NCI-H2227 (cell line): ENCODE measurements around the gene OTUD7B.
"Not testable (repeated sequence)": the region's sequence is repeated elsewhere in the genome, so short reads cannot be mapped to it uniquely, and the experiment has no call there.

Experiments
- DNase-seq: peaks from one replicate; lab custom pipeline; 2025; ENCODE audit not compliant: unreplicated experiment; lab: John Stamatoyannopoulos, UW

OTUD7B gene

DNA sequence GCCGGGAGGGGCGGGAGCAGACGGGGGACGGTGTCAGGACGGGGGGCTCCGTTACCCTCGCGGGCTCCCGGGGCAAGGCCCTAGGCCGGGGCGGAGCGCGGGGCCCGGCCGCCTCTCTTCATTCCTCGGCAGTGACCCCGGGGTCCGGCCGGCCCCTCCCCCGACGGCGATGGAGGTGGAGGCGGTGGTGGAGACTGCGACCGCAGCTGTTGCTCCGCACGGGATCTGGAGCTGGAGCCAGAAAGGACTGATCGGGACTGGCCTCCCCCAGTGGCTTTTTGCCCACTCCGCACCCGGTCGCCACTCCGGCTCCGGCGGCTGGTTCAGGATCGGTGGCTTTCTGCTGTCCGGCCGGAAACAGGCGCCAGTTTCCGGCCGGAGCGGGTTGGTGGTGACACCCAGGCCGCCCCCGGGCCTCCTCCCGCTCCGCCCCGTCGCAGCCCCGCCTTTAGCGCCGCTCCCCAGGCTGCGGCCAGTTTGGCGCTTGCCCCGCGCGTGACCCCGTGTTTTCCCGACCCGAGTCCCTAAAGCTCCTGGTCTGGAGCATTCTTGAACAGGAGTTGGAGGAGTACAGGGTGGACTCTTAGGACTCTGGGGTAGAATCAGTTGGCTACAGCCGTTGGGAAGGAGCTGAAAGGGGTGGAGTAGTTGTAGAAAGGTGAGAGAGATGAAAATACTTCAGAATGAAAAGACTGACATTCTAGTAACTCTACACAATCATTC is at the start of gene OTUD7B:
Gene OTUD7B, minus strand, starts transcription at position 334 of the 723 bp plus-strand sequence. CDS start 33,216 bp downstream, outside the sequence.
- DNase-seq: peak; percentile 93

- DNase-seq: no peak
Measured at GRCh38 chr1:150060260-150060659, 49.7 kb upstream of the OTUD7B start.

GRCh38 chr1:150056407-150056806 is 45.9 kb upstream of the OTUD7B start:
- DNase-seq: no peak

DNA sequence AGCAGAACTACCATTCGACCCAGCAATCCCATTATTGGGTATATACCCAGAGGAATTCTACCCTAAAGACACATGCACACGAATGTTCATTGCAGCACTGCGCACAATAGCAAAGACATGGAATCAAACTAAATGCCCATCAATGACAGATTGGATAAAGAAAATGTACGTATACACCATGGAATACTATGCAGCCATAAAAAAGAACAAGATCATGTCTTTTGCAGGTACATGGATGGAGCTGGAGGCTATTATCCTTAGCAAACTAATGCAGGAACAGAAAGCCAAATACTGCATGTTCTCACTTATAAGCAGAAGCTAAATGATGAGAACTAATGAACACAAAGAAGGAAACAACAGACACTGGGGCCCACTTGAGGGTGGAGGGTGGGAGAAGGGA is 45.0 kb upstream of the OTUD7B start:
- DNase-seq: not testable (repeated sequence)

DNA sequence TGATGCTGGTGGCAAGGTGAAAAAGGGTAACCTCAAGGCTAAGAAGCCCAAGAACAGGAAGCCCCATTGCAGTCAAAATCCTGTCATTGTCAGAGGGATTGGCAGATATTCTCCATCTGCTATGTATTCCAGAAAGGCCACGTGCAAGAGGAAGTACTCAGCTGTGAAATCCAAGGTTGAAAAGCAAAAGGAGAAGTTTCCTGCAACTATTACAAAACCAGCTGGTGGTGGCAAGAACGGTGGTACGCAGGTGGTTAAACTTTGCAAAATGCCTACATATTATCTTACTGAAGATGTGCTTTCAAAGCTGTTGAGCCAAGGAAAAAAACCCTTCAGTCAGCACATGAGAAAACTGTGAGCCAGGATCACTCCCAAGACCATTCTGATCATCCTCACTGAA is 43.4 kb upstream of the OTUD7B start:
- DNase-seq: no peak

GRCh38 chr1:150051905-150052412 is 41.4 kb upstream of the OTUD7B start:
- not testable (repeated sequence) for DNase-seq

DNA sequence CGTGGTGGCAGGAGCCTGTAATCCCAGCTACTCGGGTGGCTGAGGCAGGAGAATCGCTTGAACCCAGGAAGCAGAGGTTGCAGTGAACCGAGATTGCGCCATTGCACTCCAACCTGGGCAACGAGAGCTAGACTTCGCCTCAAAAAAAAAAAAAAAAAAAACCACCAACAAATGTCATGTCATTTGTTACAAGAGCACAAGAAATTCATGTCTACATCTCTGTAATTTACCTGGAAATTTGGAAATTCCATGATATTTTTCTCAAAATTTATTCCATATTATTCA is 40.5 kb upstream of the OTUD7B start:
- DNase-seq: no peak

DNA sequence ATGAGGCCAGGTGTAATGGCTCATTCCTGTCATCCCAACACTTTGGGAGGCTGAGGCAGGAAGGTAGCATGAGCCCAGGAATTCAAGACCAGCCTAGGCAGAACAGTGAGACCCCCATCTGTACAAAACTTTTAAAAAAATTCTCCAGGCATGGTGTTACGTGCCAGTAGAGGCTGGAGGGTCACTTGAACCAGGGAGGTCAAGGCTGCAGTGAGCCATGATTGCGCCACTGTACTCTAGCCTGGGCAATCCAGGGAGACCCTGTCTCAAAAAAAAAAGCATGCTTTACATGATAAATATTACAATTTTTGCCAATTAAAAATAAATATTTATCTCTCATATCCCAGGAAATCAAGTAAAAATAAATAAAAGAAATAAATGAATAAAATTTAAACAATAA is 39.4 kb upstream of the OTUD7B start:
- DNase-seq: no peak

GRCh38 chr1:150034336-150034735 is 23.8 kb upstream of the OTUD7B start:
- DNase-seq: no peak

DNA sequence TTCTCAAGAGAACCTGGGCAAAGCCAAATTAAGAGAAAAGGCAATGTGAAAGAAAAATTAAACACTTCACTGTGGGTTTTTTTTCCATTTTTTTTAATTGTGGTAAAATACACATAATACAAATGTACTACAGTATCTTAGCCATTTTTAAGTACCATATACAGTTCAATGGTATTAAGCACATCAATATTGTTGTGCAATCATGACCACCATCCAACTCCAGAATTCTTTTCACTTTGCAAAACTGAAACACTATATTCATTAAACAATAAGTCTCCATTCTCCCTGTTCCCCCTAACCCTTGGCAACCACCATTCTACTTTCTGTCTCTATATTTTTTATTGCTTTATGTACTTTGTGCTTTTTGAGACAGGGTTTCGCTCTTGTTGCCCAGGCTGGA is 17.8 kb upstream of the OTUD7B start:
- DNase-seq: no peak

DNA sequence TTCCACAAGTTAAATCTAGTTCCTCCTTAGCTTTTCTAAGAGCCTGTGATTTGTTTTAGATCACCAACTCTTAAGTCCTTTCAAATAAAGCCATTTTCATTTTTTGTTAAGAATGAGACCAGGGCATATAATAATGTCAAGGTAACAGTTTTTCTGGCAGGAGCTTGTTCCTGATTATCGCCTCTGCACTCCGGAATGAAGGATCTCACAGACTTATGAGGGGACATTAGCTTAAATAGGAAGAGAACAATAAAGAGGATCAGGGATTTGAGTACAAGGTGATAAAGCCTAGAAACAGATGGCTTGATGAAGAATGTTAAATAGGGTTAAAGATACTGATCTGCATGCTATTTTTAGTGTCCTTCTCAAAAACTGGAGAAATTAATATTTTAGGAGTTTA is 13.6 kb upstream of the OTUD7B start:
- DNase-seq: no peak

DNA sequence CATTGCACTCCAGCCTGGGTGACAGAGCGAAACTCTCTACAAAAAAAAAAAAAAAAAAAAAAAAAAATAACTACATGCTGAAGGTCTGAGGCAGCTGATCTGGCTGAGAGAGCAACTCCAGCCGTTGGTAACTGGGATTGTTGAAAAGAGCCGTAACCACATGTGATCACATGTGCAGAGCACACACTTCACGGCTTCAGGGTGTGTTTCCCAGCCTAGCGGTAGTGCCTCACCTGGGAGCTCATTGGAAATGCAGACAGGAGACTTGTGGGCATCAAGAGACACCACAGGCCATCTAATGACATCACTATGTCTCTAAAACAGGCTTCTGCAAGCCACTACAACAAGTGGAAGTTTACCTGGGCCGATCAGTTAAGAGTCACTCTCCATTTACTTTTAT is 11.8 kb upstream of the OTUD7B start:
- peak; percentile 13 for DNase-seq

DNA sequence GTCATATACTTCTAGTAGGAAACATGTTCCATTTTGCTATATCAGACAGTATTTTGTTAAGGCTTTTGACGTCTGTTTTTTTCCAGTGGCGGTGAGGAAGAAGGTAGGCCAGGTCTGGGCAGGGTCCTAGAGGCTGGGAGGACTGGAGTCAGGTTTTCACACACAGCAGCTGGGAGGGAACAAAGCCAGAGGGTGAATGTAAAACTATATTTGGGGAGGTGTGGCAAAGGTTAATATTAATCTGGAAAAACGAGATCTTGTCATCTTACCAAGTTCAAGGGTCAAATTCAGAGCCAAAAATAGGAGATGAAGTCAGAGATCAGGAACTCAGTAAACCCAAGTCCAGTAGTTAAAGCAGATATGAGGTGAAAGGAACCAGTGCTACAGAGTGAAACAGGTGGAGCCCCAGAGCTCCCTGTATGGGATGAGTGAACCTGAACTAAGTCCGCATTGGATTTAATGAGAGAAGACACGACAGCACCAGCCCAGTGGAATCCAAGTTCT is 10.7 kb upstream of the OTUD7B start:
- DNase-seq: no peak

DNA sequence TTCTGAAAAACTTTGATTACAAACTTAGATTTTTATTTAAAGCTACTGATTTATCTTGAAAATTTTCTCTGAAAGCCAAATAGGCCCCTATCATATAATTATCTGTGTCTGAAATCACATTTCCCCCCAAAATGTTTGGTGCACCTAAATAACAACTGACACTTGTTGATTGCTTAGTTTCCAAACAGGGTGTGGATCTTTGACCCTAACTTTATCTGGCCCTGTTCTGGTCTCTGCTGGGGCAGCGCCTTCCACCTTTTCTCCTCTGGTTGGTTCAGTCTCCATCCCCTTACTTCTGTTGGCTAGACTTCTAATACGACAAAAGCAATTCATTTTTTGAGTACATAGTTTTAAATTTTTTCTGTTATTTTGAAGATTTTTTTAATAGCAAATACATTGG is 10.2 kb upstream of the OTUD7B start:
- no peak for DNase-seq

GRCh38 chr1:150018165-150018564 is 7.6 kb upstream of the OTUD7B start:
- DNase-seq: no peak

- no peak for DNase-seq
Measured at GRCh38 chr1:150017206-150017750, 6.8 kb upstream of the OTUD7B start.

DNA sequence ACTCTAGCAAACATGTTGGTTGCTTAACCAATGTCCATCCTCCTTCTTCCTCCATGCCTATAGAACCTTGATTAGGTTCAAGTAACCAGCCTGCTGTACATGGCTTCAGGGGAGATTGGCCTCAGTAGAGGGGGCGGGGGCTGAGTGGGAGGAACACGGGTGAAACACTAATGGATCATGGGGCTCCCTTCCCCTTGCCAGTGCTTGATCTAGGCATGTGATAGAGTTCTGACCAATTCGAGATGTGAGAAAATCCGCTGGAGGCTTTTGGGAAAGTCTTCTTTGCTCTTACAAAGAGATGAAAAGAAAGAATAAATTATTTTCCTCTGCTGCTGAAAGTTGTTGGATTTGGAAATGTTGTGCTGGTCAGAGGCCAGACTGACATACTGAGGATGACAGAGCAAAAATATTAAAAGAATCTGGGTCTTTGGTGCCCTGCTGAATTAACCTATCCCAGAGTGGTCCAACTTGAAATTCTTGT is 5.2 kb upstream of the OTUD7B start:
- DNase-seq: no peak

DNA sequence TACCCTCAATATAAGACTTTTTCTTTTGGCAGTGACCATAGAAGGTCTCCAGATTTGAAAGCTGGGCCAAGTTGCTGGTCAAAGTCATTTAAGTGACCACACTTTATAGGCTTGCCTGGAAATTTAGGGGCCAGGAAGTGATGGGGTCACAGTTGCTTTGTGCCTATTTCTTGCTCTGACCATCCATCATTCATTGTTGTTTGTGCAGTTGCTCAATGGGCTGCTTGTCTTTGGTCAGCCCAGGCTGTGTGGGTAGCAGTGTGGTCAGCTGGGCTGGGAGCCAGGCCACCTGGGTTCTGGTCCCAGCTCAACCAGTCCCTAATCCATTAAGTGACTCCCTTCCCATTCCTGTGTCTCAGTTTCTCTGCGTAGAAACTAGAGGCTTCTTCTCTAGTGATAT is 2.1 kb upstream of the OTUD7B start:
- no peak for DNase-seq

DNA sequence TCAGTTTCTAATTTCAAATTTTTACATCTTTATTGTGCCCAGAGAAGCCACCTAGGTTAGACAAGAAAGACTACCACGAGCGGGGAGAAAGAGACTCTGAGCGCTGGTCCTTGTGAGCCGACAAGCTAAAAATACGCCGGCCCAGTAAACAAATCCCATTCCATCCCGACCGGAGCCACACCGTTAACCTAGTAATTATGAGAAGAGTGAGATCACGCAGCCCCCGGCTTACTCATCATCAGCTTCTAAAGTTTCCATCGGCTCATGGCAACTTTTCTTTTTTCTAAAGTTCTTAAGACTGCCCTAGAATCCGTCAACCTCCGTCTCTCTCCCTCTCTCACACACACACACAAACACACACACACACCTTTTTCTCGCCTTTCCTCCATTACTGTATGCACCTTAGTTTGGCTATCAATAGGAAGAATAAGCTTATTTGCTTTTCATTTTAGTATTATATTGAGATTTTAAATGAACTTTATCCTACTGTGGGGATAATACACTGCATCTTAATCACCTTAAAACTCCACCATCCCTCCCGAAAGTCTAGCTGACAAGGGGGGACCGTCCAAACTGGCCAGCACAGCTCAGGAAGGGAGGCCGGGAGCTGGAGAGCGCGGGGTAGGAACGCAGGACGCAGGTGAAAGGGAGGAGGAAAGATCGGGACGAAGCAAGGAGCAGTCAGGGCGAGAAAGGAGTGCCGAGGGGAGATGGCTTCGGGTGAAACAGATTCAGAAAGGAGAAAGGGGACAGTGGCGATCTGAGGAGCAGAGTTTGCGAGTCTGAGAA is 728 bp downstream of the OTUD7B start:
- DNase-seq: peak; percentile 48

DNA sequence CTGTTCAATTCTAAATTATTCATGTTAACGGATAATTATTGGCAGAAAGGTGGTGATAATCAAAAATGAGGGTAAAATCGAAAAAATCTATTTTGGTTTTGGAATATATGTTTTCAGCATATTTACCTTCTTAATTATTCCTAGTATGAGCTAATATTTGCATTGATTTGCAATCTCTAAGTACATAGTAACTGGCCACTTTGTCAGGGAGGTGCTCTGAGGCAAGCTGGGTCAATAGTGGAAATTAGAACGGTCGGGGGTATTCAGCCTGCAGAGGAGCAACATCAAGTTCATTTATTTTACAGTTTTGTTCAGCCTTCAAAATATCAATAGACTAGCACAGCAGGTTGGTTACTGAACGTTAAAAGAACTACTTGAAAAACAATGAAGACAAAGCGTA is 1.8 kb downstream of the OTUD7B start:
- DNase-seq: no peak

GRCh38 chr1:150006881-150007421 is 3.6 kb downstream of the OTUD7B start:
- DNase-seq: no peak

DNA sequence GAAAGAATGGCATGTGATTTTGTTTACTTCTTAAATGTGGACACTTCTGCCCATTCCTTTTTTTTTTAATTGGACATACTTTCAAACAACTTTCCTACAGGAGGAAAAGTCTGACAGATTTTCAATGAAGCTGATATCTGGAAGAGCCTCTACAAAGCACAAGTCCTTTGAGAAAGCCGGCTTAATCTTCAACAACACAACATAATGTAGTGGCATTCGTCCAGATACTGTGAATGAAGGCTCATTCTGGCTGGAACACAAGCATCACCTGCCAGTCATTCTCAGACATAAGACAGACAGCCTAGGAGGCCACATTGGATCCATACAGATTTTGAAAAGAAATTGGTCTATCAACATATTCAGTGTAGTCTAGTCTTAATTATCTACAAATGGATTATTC is 4.9 kb downstream of the OTUD7B start:
- DNase-seq: no peak
